SU-DHL-6 (cell line): ENCODE data around the gene CCDC198.

Experiments
- H2AFZ ChIP-seq: fragments of 200-600 bp; sonication (generic); 2 replicates; pipeline ENCODE4 v1.6.1; 2014; ENCODE audit warnings: low read depth, mild to moderate bottlenecking, moderate library complexity, mixed read lengths, antibody characterized with exemption, low read length; ENCODE audit not compliant: severe bottlenecking
- H3F3A ChIP-seq: fragments of 200-600 bp; shearing (Covaris generic); 2 replicates; pipeline ENCODE4 v1.6.0; 2016; ENCODE audit warnings: antibody characterized with exemption, mild to moderate bottlenecking; ENCODE audit not compliant: insufficient read depth
- H3K27ac ChIP-seq: fragments of 200-600 bp; sonication (generic); 2 replicates; pipeline ENCODE4 v1.5.1; 2016; ENCODE audit warnings: low read depth, mild to moderate bottlenecking, low read length, moderate library complexity, mixed read lengths
- H3K27me3 ChIP-seq: fragments of 200-600 bp; sonication (generic), shearing (Covaris generic); 2 replicates; pipeline ENCODE4 v1.6.0; 2014; ENCODE audit warnings: mild to moderate bottlenecking, low read length
- H3K36me3 ChIP-seq: fragments of 200-600 bp; sonication (generic); 2 replicates; pipeline ENCODE4 v1.6.1; 2014; ENCODE audit warnings: mild to moderate bottlenecking, low read length, mixed read lengths
- H3K4me2 ChIP-seq: fragments of 300-600, 200-600 bp; shearing (Covaris generic), sonication (generic); 2 replicates; pipeline ENCODE4 v1.6.0; 2014; ENCODE audit warnings: low read length, low read depth, mild to moderate bottlenecking; ENCODE audit not compliant: poor library complexity, severe bottlenecking
- H3K4me3 ChIP-seq: fragments of 200-600 bp; sonication (generic); 2 replicates; pipeline ENCODE4 v1.5.1; 2014; ENCODE audit warnings: antibody characterized with exemption, low read length, mild to moderate bottlenecking, mixed read lengths; ENCODE audit not compliant: insufficient read depth, poor library complexity, severe bottlenecking
- H3K79me2 ChIP-seq: fragments of 200-600 bp; sonication (generic); 2 replicates; pipeline ENCODE4 v1.6.1; 2014; ENCODE audit warnings: mild to moderate bottlenecking, low read length, moderate library complexity; ENCODE audit not compliant: insufficient read depth
- H3K9ac ChIP-seq: fragments of 200-600 bp; sonication (generic); 2 replicates; pipeline ENCODE4 v1.7.0; 2014; ENCODE audit warnings: mild to moderate bottlenecking, low read length
- H3K9me2 ChIP-seq: fragments of 200-600 bp; sonication (generic); replicated peaks from 2 replicates; pipeline ENCODE4 v1.6.1; 2014; ENCODE audit warnings: low read length; ENCODE audit not compliant: insufficient read depth
- H3K9me3 ChIP-seq: fragments of 200-600 bp; sonication (generic); 2 replicates; pipeline ENCODE4 v1.6.1; 2014; ENCODE audit warnings: low read length, mixed read lengths; ENCODE audit not compliant: insufficient read depth
- H4K20me1 ChIP-seq: fragments of 200-600 bp; sonication (generic); 2 replicates; pipeline ENCODE4 v1.6.1; 2014; ENCODE audit warnings: low read depth, mild to moderate bottlenecking, antibody characterized with exemption, low read length, moderate library complexity, mixed read lengths
- CTCF ChIP-seq: fragments of 200-600 bp; sonication (generic); IDR thresholded peaks from one replicate; pipeline ENCODE4 v1.5.1; 2017; ENCODE audit warnings: antibody characterized with exemption, mild to moderate bottlenecking, low read length, moderate library complexity; ENCODE audit not compliant: insufficient read depth, poor library complexity, severe bottlenecking
- EZH2phosphoT487 ChIP-seq: fragments of 200-600 bp; sonication (generic), shearing (Covaris generic); conservative IDR thresholded peaks from 2 replicates; pipeline ENCODE4 v1.6.1; 2018; ENCODE audit warnings: mild to moderate bottlenecking, antibody characterized with exemption, low read length, moderate library complexity, mixed read lengths

The CCDC198 gene

DNA sequence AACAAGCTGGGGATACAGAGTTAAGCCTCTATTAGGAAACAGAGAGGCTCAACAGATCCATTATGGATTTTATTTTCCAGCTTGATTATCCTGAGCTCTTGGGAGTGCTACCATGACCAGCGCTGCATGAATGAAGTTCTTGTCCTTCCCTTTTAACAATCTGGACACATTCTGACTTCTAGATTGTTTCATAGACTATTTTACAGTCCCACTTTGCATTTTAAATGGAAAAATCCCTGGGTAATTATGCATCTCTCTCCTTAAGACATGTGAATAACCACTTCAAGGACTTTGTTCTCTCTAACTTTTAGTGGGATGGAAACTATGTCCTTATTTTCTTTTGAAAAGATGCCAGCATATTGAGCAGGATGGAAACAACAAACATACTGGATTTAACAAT is 2.0 kb downstream of the CCDC198 start:
- Histone ChIP-seq H3K4me3 (no peak overlapping the region), H3K27ac (no peak overlapping the region), H3K9me2 (no peaks in the 10 kb centered on the region), H3K9me3 (no peaks in the 10 kb centered on the region), H3K36me3 (no peaks in the 10 kb centered on the region), H3K27me3 (no peaks in the 10 kb centered on the region), H3K79me2 (no peaks in the 10 kb centered on the region), H4K20me1 (no peaks in the 10 kb centered on the region), H3K4me2 (no peak overlapping the region), H2AFZ (no peak overlapping the region), H3K9ac (no peak overlapping the region), H3F3A (no peaks in the 10 kb centered on the region)
- no peak for TF ChIP-seq EZH2phosphoT487
- TF ChIP-seq CTCF = no peak

GRCh38 chr14:57487771-57488170 is 5.9 kb downstream of the CCDC198 start:
- Histone ChIP-seq H3K4me3 (no peak overlapping the region), H3F3A (no peaks in the 10 kb centered on the region), H3K36me3 (no peaks in the 10 kb centered on the region), H3K27ac (no peak overlapping the region), H3K79me2 (no peaks in the 10 kb centered on the region), H2AFZ (no peak overlapping the region), H3K27me3 (no peaks in the 10 kb centered on the region), H3K9me2 (no peaks in the 10 kb centered on the region), H3K9me3 (no peaks in the 10 kb centered on the region), H3K4me2 (no peak overlapping the region), H4K20me1 (no peaks in the 10 kb centered on the region), H3K9ac (no peak overlapping the region)
- TF ChIP-seq CTCF (no peak), EZH2phosphoT487 (no peak)

- Histone ChIP-seq H3K9me2 (no peaks in the 10 kb centered on the region), H4K20me1 (no peaks in the 10 kb centered on the region)
Observed at GRCh38 chr14:57486767-57487379, 6.8 kb downstream of the CCDC198 start.

More at GRCh38 chr14:57486767-57487379, 6.8 kb downstream of the CCDC198 start:
- Histone ChIP-seq H3K27ac (no peak overlapping the region), H3K36me3 (no peaks in the 10 kb centered on the region), H3K9ac (no peak overlapping the region), H3F3A (no peaks in the 10 kb centered on the region), H3K9me3 (no peaks in the 10 kb centered on the region), H3K4me2 (no peak overlapping the region), H3K79me2 (no peaks in the 10 kb centered on the region), H3K27me3 (no peaks in the 10 kb centered on the region), H2AFZ (no peak overlapping the region), H3K4me3 (no peak overlapping the region)
- no peak for TF ChIP-seq EZH2phosphoT487
- peak; percentile 49 for TF ChIP-seq CTCF
